GM23338 (cell line): ENCODE measurements around the gene ATRIP. TPM values are rescaled to one million over a fixed set of nuclear protein-coding genes. Genes with fewer than 3 reads are reported as not detected.

Experiments
- ATAC-seq: fragments of 200-7000 bp; cut with Tn5 transposase; 3 replicates; pipeline ENCODE4 v1.9.1; 2020
- DNase-seq: peaks from one replicate; pipeline ENCODE4 v3.0.0-alpha.2; 2015; ENCODE audit warnings: low spot score
- H2AFZ ChIP-seq: fragments of 200-600 bp; sonication (generic); 2 replicates; pipeline ENCODE4 v1.8.0; 2016; ENCODE audit warnings: antibody characterized with exemption, mild to moderate bottlenecking, moderate library complexity
- H3F3A ChIP-seq: fragments of 200-600 bp; sonication (generic); replicated peaks from 2 replicates; pipeline ENCODE4 v1.8.0; 2017; ENCODE audit warnings: antibody characterized with exemption, mixed run types, low read depth
- H3K27ac ChIP-seq: fragments of 200-600 bp; sonication (generic); 2 replicates; pipeline ENCODE4 v1.6.1; 2016; ENCODE audit warnings: low read depth
- H3K27me3 ChIP-seq: fragments of 200-600 bp; sonication (generic); 2 replicates; pipeline ENCODE4 v1.8.0; 2016; ENCODE audit warnings: mild to moderate bottlenecking, mixed run types, moderate library complexity; ENCODE audit not compliant: insufficient read depth
- H3K36me3 ChIP-seq: fragments of 200-600 bp; sonication (generic); 2 replicates; pipeline ENCODE4 v1.8.0; 2016; ENCODE audit warnings: mild to moderate bottlenecking; ENCODE audit not compliant: insufficient read depth
- H3K4me1 ChIP-seq: fragments of 200-600 bp; sonication (generic); 2 replicates; pipeline ENCODE4 v1.8.0; 2016; ENCODE audit warnings: mild to moderate bottlenecking, moderate library complexity; ENCODE audit not compliant: insufficient read depth
- H3K4me2 ChIP-seq: fragments of 200-600 bp; sonication (generic); 2 replicates; pipeline ENCODE4 v1.7.1; 2017; ENCODE audit warnings: mixed run types
- H3K4me3 ChIP-seq: fragments of 200-600 bp; sonication (generic); 2 replicates; pipeline ENCODE4 v1.6.1; 2016; ENCODE audit warnings: mixed run types
- H3K79me2 ChIP-seq: fragments of 200-600 bp; sonication (generic); replicated peaks from 2 replicates; pipeline ENCODE4 v1.8.0; 2017; ENCODE audit warnings: mild to moderate bottlenecking; ENCODE audit not compliant: insufficient read depth
- H3K9me2 ChIP-seq: fragments of 200-600 bp; sonication (generic); 2 replicates; pipeline ENCODE4 v1.8.0; 2017; ENCODE audit not compliant: insufficient read depth
- H4K20me1 ChIP-seq: fragments of 200-600 bp; sonication (generic); replicated peaks from 2 replicates; pipeline ENCODE4 v1.8.0; 2017; ENCODE audit warnings: mild to moderate bottlenecking; ENCODE audit not compliant: insufficient read depth
- H3K27ac Mint-ChIP-seq: 2 replicates; pipeline ENCODE4 v1.8.0; 2020; ENCODE audit warnings: inconsistent platforms, mild to moderate bottlenecking, moderate library complexity, mixed read lengths
- H3K27me3 Mint-ChIP-seq: 3 replicates; pipeline ENCODE4 v1.8.0; 2022; ENCODE audit warnings: low read depth, mild to moderate bottlenecking, moderate library complexity, mixed read lengths, inconsistent platforms; ENCODE audit not compliant: insufficient read depth, poor library complexity
- H3K36me3 Mint-ChIP-seq: 3 replicates; pipeline ENCODE4 v1.8.0; 2021; ENCODE audit warnings: low read depth, mild to moderate bottlenecking, inconsistent platforms, moderate library complexity, mixed read lengths
- H3K4me1 Mint-ChIP-seq: 3 replicates; pipeline ENCODE4 v1.8.0; 2020; ENCODE audit warnings: mild to moderate bottlenecking, inconsistent platforms, mixed read lengths
- H3K4me3 Mint-ChIP-seq: 3 replicates; pipeline ENCODE4 v1.8.0; 2021; ENCODE audit warnings: moderate library complexity, mild to moderate bottlenecking, inconsistent platforms, mixed read lengths
- H3K9me3 Mint-ChIP-seq: 3 replicates; pipeline ENCODE4 v1.8.0; 2020; ENCODE audit warnings: moderate library complexity, mild to moderate bottlenecking, inconsistent platforms, mixed read lengths
- CREB1 ChIP-seq: fragments of 250-450 bp; sonication (Bioruptor Pico); IDR thresholded peaks from 2 replicates; pipeline ENCODE4 v1.5.0; 2020; ENCODE audit warnings: low read depth, mild to moderate bottlenecking, moderate library complexity
- EZH2phosphoT487 ChIP-seq: fragments of 200-600 bp; sonication (generic); IDR thresholded peaks from one replicate; pipeline ENCODE4 v1.8.1; 2018; ENCODE audit warnings: antibody characterized with exemption; ENCODE audit not compliant: unreplicated experiment
- POLR2AphosphoS5 ChIP-seq: IDR thresholded peaks from 2 replicates; pipeline ENCODE4 v1.6.1; 2016; ENCODE audit warnings: antibody characterized with exemption, low read depth
- polyA plus RNA-seq: library from polyadenylated mRNA; unstranded; fragments of >200 nt; fragmentation: Nextera tagmentation; extraction: Ambion mirVana; gene quantifications from 2 replicates; pipeline ENCODE4 v1.2.1, GENCODE V29; 2016
- total RNA-seq: library from RNA; depleted of rRNA; stranded (reverse); fragments of >200 nt; shearing (Covaris generic); gene quantifications from 2 replicates; pipeline ENCODE4 v1.2.3, GENCODE V29; 2014
- TF ChIP-seq, protein P1 (sequence below), 2 experiments: fragments of 200-600 bp in 1 of 2; sonication (generic) in 1 of 2; conservative IDR thresholded peaks; 2 replicates each; pipeline versions ENCODE4 v1.5.1 to v1.6.1; 2016 to 2017; ENCODE audit warnings: antibody characterized with exemption in 2 of 2, low read depth in 2 of 2, mild to moderate bottlenecking in 2 of 2, moderate library complexity in 1 of 2
- TF ChIP-seq, protein P2 (sequence below): fragments of 250-450 bp; sonication (Bioruptor Pico); IDR thresholded peaks from 2 replicates; pipeline ENCODE4 v1.5.0; 2020; ENCODE audit warnings: mild to moderate bottlenecking, moderate library complexity

ATRIP gene
- total and polyA plus RNA-seq, 2 experiments from 2014 or later: 5.8 to 17.3 TPM

DNA sequence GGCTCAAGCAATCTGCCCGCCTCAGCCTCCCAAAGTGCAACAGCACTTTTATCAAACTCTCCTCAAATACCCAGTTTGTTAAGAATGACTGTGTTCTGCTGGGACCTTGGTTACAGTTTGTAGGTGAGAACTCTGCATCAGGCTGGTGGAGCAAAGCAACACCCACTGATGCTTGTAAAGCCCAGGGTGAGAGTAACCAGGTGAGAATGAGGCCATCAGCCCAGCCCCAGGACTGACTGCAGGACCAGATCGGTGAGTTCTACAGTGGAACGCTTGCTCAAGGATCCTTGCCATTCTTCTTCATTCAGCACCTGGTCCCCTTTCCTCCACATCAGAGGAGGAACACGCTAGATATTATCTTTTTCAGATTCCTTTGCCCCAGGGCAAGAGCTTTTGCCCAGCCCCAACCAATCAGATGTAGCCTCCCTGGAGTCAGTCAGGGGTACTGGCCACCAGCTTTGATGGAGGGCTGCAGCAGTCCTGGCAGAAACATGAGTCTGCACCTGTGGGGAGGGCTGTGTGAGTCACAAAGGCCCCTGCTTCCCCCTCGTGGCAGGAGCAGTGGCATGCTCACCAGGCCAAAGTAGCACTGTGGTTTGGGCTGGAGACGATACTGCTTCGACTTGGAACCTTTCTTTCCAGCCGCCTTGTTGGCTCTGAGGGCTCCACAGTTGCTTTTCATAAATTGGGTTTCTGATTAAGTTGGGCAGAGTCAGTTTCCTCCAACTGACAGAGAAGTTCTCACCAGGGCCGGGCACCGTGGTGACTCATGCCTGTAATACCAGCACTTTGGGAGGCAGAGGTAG is 60.9 kb downstream of the ATRIP start:
- H3K79me2 ChIP-seq: peaks cover under 1% of the 10 kb centered on the region; the same call in 1 of the 2 replicates
- H3K27ac ChIP-seq: 0 out of 2 replicates have a peak overlapping the region, but pooled peaks have one; percentile 59
- Mint-ChIP-seq H3K4me1 (peaks cover 38% of the 10 kb centered on the region), H3K36me3 (no peaks in the 10 kb centered on the region; the same call in 2 of the 3 replicates), H3K9me3 (no peaks in the 10 kb centered on the region), H3K4me3 (no peak overlapping the region), H3K27me3 (peaks cover 16% of the 10 kb centered on the region), H3K27ac (peak overlapping the region; percentile 93)
- peaks cover 37% of the 10 kb centered on the region for H3K4me1 ChIP-seq
- H3K36me3 ChIP-seq: no peaks in the 10 kb centered on the region
- no peak overlapping the region for H3K4me3 ChIP-seq
- ATAC-seq (peak; percentile 77), DNase-seq (peak; percentile 92)
- TF ChIP-seq EZH2phosphoT487: no peak
- TF ChIP-seq CREB1: peak; percentile 46; the same call in 1 of the 2 replicates
- TF ChIP-seq, protein P1, sequence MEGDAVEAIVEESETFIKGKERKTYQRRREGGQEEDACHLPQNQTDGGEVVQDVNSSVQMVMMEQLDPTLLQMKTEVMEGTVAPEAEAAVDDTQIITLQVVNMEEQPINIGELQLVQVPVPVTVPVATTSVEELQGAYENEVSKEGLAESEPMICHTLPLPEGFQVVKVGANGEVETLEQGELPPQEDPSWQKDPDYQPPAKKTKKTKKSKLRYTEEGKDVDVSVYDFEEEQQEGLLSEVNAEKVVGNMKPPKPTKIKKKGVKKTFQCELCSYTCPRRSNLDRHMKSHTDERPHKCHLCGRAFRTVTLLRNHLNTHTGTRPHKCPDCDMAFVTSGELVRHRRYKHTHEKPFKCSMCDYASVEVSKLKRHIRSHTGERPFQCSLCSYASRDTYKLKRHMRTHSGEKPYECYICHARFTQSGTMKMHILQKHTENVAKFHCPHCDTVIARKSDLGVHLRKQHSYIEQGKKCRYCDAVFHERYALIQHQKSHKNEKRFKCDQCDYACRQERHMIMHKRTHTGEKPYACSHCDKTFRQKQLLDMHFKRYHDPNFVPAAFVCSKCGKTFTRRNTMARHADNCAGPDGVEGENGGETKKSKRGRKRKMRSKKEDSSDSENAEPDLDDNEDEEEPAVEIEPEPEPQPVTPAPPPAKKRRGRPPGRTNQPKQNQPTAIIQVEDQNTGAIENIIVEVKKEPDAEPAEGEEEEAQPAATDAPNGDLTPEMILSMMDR (conservative IDR thresholded peaks at IDR 0.05; ENCODE audit: low read depth in 2 of 2): peak; percentile 67 to 94
- TF ChIP-seq, protein P2, sequence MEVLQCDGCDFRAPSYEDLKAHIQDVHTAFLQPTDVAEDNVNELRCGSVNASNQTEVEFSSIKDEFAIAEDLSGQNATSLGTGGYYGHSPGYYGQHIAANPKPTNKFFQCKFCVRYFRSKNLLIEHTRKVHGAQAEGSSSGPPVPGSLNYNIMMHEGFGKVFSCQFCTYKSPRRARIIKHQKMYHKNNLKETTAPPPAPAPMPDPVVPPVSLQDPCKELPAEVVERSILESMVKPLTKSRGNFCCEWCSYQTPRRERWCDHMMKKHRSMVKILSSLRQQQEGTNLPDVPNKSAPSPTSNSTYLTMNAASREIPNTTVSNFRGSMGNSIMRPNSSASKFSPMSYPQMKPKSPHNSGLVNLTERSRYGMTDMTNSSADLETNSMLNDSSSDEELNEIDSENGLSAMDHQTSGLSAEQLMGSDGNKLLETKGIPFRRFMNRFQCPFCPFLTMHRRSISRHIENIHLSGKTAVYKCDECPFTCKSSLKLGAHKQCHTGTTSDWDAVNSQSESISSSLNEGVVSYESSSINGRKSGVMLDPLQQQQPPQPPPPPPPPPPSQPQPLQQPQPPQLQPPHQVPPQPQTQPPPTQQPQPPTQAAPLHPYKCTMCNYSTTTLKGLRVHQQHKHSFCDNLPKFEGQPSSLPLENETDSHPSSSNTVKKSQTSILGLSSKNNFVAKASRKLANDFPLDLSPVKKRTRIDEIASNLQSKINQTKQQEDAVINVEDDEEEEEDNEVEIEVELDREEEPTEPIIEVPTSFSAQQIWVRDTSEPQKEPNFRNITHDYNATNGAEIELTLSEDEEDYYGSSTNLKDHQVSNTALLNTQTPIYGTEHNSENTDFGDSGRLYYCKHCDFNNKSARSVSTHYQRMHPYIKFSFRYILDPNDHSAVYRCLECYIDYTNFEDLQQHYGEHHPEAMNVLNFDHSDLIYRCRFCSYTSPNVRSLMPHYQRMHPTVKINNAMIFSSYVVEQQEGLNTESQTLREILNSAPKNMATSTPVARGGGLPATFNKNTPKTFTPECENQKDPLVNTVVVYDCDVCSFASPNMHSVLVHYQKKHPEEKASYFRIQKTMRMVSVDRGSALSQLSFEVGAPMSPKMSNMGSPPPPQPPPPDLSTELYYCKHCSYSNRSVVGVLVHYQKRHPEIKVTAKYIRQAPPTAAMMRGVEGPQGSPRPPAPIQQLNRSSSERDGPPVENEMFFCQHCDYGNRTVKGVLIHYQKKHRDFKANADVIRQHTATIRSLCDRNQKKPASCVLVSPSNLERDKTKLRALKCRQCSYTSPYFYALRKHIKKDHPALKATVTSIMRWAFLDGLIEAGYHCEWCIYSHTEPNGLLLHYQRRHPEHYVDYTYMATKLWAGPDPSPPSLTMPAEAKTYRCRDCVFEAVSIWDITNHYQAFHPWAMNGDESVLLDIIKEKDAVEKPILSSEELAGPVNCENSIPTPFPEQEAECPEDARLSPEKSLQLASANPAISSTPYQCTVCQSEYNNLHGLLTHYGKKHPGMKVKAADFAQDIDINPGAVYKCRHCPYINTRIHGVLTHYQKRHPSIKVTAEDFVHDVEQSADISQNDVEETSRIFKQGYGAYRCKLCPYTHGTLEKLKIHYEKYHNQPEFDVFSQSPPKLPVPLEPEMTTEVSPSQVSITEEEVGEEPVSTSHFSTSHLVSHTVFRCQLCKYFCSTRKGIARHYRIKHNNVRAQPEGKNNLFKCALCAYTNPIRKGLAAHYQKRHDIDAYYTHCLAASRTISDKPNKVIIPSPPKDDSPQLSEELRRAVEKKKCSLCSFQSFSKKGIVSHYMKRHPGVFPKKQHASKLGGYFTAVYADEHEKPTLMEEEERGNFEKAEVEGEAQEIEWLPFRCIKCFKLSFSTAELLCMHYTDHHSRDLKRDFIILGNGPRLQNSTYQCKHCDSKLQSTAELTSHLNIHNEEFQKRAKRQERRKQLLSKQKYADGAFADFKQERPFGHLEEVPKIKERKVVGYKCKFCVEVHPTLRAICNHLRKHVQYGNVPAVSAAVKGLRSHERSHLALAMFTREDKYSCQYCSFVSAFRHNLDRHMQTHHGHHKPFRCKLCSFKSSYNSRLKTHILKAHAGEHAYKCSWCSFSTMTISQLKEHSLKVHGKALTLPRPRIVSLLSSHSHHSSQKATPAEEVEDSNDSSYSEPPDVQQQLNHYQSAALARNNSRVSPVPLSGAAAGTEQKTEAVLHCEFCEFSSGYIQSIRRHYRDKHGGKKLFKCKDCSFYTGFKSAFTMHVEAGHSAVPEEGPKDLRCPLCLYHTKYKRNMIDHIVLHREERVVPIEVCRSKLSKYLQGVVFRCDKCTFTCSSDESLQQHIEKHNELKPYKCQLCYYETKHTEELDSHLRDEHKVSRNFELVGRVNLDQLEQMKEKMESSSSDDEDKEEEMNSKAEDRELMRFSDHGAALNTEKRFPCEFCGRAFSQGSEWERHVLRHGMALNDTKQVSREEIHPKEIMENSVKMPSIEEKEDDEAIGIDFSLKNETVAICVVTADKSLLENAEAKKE: no peak
- no peak; the same call in 1 of the 2 replicates for TF ChIP-seq POLR2AphosphoS5
- no peaks in the 10 kb centered on the region for H3K9me2 ChIP-seq
- peak overlapping the region; percentile 64; the same call in 1 of the 2 replicates for H2AFZ ChIP-seq
- H3K27me3 ChIP-seq: no peaks in the 10 kb centered on the region
- no peaks in the 10 kb centered on the region for H4K20me1 ChIP-seq
- no peaks in the 10 kb centered on the region for H3F3A ChIP-seq
- H3K4me2 ChIP-seq: no peak overlapping the region; the same call in 1 of the 2 replicates
